Limb (tissue), 2 donors: ENCODE measurements around the gene PCBP2.
"Not testable (repeated sequence)": the region's sequence is repeated elsewhere in the genome, so short reads cannot be mapped to it uniquely, and the experiment has no call there.

ENCODE experiments used
- DNase-seq, 2 donors: peaks; one replicate each; pipeline ENCODE4 v3.0.0-alpha.2; 2016; ENCODE audit errors: extremely low spot score in 2 of 2

The PCBP2 gene

GRCh38 chr12:53451661-53452158 is at the start of gene PCBP2:
Gene PCBP2 (plus strand): TSS chr12:53452102. CDS start chr12:53454801, 2,699 bp downstream.
- peak; percentile 99 to 100 for DNase-seq

DNA sequence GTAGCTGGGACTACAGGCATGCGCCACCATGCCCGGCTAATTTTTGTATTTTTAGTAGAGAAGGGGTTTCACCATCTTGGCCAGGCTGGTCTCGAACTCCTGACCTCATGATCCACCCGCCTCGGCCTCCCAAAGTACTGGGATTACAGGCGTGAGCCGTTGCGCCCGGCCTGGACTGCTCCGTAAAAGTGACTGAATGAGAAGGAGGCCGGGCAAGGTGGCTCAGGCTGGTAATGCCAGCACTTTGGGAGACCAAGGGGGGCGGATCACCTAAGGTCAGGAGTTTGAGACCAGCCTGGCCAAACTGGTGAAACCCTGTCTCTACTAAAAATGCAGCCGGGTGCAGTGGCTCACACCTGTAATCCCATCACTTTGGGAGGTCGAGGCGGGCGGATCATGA is 49.6 kb upstream of the PCBP2 start:
- DNase-seq, result not testable (repeated sequence)

GRCh38 chr12:53402871-53403270 is 49.0 kb upstream of the PCBP2 start:
- DNase-seq, result no peak

GRCh38 chr12:53410951-53411350 is 41.0 kb upstream of the PCBP2 start:
- DNase-seq, result no peak

DNA sequence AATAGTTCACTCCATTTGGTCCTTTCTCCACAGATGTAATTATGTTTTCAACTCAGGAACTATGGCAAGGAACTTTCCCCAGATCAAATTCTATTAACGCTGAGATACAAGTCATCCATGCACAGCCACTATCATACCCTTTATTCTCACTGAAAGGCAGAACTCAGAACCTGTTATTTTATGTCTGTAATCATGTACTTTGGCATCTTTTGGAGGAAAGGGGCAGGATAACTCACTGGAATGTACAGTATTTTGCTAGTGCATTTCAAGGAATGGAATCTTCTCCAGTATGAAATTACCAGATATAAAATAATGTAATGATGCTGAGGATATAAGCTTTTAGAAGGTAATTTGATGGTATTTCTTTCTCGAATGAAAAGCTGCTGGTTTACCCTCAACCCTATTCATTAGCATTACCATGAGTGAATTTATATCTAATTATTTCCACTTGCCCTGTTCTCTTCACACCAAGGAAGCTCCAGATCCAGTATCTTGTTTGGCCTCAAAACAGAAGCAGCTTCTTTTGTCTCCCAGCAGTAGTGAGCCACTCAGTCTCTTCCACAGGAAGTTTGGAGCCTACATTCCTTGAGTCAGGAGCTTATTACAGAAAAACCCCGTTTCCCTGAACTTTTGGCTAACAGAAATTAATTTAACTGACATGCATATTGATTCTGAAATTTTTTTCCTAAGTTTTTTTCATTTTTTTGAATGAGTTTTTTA is 38.3 kb upstream of the PCBP2 start:
- no peak for DNase-seq

GRCh38 chr12:53414756-53415417 is 37.0 kb upstream of the PCBP2 start:
- no peak for DNase-seq

DNA sequence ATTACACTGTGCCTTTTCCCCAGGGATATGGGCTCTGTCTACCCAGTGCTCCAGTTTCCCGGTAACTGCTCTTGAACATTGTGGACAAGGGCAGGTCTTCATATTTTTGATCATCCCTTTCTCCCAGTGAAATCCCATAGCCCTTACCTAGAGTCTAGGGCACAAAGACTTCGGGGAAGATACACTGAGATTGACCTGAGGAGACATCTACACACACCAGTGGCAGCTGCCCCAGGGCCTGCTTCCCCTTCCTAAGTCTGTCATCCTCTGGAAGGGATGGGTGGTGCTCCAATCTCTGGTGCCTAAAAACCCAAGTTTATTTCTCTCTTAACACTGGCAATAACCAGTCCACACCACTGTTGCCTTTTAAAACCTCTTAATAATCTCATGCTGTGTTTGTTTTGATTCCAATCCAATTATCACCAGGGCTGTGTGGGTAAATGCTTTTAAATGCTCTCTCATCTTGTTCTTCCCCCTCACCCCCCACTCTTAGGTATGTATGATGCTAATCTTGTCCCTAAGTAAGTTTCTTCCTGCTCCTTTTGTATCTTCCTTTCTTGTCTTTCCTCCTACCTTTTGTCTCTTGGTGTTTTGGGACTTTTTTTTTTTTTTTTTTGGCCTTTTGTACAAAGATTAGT is 36.0 kb upstream of the PCBP2 start:
- DNase-seq, result not testable (repeated sequence)

GRCh38 chr12:53417291-53417816 is 34.5 kb upstream of the PCBP2 start:
- not testable (repeated sequence) for DNase-seq

- DNase-seq, result no peak
These were observed 33.7 kb upstream of the PCBP2 start for GRCh38 chr12:53418221-53418620.

DNA sequence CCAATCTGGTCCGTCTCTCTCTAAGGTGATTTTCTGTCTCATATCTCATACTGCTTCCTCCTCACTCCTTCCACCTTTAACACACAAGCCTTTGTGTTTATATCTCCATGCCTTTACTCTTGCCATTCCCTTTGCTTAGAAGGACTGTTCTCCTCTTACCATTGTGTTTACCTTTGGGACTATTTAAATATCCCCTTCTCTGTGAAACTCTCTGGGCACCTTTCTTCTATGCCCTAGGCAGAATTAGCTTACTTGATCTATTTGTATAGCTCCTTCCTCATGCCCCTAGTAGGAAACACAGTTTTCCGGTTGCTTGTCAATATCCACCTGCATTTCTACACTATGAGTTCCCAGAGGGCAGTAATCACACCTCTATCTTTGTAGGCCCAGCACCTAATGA is 32.1 kb upstream of the PCBP2 start:
- DNase-seq, result no peak

DNA sequence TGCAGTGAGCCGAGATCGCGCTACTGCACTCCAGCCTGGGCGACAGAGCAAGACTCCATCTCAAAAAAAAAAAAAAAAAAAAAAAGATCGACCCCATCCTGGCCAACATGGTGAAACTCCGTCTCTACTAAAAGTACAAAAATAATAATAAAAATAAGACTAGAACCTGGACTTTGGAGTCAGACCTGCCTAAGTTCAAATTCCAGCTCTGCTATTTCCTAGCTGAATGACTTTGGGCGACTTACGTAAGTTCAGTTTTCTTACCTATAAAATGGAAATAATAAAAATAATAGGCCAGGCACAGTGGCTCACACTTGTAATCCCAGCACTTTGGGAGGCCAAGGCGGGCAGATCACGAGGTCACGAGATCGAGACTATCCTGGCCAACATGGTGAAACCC is 29.7 kb upstream of the PCBP2 start:
- DNase-seq, result not testable (repeated sequence)

DNA sequence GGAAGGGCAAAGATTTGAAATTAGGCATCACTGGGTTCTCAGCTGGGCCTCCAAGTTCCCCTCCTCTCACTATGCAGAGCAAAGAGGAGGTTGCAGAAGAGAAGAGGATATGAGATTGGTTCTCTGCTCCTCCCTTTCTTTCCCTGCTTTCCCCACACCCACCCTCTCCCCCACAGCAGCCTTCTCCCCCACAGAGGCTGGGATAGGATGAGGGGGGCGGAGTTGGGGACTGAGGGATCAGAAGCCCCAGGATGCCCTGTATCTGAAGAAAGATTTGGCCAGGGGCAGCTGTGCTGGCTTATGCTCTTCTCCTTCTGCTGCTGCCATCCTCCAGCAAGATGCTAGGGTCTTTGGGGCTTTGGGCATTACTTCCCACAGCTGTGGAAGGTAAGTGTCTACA is 28.3 kb upstream of the PCBP2 start, which contains the start of gene AMHR2:
TSS of gene AMHR2 (plus strand) at position 259 of the 400 bp plus-strand sequence. CDS start at position 339, 80 bp downstream.
- no peak for DNase-seq

GRCh38 chr12:53424626-53425514 is 27.0 kb upstream of the PCBP2 start:
- DNase-seq, result no peak

DNA sequence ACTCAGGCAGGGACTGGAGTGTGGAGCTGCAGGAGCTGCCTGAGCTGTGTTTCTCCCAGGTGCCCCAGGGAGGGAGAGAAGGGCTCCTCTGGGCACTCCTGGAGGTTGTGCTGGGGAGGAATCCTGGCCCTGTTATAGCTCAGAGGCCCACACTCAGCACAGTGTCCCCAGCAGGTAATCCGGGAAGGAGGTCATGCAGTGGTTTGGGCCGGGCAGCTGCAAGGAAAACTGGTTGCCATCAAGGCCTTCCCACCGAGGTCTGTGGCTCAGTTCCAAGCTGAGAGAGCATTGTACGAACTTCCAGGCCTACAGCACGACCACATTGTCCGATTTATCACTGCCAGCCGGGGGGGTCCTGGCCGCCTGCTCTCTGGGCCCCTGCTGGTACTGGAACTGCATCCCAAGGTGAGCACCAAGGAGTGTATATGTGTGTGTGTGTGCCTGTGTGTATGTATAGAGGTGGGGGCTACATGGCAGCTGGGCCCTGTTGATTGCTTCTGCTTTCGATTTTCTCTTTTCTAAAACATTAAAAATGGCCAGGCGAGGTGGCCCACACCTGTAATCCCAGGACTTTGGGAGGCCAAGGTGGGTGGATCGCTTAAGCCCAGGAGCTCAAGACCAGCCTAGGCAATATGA is 26.3 kb upstream of the PCBP2 start:
- no peak for DNase-seq

DNA sequence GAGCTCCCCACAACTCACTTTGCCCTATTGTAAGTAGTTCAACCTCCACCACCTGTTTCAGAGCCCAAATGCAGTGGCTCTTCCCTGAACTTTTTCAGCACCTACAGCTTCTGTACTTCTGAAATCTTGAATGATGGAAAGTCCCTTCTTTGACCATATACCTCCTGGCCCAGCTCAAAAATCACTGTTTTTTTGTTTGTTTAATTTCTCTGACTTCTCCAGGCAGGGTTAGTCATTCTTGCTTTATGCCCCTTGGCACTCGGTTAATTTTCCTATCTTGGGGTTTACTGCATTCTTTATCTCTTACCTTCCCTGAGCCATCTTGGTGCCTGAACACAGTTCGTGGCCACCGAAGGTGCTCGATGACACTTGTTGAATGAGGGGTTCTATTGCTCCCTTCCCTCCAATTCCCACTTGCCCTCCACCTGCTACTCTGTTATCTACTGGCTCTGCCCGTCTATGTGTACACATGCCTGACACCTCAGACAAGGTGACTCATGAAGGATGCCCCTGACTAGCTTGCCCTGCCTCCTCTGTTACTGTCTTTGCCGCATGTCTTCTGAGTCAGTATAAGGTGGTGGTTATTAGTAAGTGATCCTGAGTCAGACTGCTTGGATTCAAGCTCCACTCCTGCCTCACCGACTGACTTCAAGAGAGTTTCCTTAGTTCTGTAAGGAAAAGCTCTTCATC is 23.9 kb upstream of the PCBP2 start:
- DNase-seq, result no peak

DNA sequence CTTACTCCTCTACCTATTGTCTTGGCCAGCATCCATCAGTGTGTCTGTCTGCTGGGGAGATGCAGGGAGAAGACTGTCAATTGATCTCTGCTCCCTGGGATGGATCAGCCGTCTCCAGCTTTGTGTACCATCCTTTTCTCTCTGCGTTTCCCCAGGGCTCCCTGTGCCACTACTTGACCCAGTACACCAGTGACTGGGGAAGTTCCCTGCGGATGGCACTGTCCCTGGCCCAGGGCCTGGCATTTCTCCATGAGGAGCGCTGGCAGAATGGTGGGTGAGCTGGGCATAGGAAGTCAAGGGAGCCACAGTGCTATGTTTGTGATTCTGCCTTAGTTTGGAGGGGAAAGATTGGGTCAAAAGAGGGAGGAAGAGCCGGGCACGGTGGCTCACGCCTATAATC is 23.2 kb upstream of the PCBP2 start:
- DNase-seq, result no peak

- no peak for DNase-seq
These were observed 21.8 kb upstream of the PCBP2 start for GRCh38 chr12:53430116-53430515.

- DNase-seq, result no peak
These were observed 20.7 kb upstream of the PCBP2 start for GRCh38 chr12:53431187-53431586.

- not testable (repeated sequence) for DNase-seq
These were observed 16.6 kb upstream of the PCBP2 start for GRCh38 chr12:53435326-53435725.

DNA sequence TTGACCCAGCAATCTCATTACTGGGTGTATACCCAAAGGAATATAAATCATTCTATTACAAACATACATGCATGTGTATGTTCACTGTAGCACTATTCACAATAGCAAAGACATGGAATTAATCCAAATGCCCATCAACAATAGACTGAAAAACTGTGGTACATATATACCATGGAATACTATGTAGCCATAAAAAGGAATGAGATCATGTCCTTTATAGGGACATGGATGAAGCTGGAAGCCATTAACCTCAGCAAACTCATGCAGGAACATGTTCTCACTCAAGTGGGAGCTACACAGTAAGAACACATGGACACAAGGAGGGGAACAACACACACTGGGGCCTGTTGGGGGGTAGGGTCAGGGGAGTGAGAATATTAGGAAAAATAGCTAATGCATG is 12.3 kb upstream of the PCBP2 start:
- not testable (repeated sequence) for DNase-seq
